Measurements from ENCODE around the gene BAD.

DNA sequence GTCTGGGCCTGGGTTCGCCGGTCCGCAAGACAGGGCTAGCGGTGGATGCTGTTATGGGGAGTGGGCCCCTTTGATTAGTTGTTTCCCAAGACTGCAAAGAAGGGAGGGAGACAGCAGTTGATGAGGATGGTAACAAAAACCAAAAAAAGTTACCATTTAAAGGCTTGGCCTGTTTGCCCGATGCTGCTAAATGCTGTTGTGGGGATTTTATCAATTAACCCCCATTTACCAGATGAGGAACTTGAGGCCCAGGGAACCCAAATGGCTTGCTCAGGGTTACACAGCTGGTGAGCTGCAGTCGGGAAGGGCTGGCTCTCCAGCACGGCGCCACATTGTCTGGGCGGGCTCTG lies 61.8 kb downstream of the BAD start:
- TF ChIP-seq, protein P1, sequence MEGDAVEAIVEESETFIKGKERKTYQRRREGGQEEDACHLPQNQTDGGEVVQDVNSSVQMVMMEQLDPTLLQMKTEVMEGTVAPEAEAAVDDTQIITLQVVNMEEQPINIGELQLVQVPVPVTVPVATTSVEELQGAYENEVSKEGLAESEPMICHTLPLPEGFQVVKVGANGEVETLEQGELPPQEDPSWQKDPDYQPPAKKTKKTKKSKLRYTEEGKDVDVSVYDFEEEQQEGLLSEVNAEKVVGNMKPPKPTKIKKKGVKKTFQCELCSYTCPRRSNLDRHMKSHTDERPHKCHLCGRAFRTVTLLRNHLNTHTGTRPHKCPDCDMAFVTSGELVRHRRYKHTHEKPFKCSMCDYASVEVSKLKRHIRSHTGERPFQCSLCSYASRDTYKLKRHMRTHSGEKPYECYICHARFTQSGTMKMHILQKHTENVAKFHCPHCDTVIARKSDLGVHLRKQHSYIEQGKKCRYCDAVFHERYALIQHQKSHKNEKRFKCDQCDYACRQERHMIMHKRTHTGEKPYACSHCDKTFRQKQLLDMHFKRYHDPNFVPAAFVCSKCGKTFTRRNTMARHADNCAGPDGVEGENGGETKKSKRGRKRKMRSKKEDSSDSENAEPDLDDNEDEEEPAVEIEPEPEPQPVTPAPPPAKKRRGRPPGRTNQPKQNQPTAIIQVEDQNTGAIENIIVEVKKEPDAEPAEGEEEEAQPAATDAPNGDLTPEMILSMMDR (IDR thresholded peaks at IDR 0.05) = no peak
- no peak for TF ChIP-seq POLR2A (IDR thresholded peaks at IDR 0.05)

All from ovary (tissue), 3 donors.